ENCODE measurements around the gene KCTD20. TPM values are rescaled to one million over a fixed set of nuclear protein-coding genes. Genes with fewer than 3 reads are reported as not detected.

KCTD20 gene
- total RNA-seq, 1 donor from 2014 or later, result 26.3 TPM

DNA sequence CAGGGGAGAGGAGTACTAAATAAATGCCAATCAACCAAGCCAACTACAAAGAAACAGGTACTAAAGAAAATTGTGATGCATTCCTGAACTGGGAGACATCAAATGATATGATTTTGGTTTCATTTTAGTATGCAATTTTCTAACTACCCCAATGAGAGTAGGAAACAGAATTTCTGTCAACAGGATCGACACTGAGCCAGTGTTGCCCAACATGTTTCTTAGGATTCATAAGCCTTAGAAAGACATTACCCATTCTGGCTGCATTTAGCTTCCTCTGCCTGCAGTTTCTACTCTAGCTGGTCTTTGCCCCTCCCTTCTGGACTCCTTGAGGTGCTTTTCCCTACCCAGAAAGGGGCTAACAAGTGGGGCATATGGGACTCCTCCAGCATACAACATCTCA is 49.8 kb downstream of the KCTD20 start:
- Mint-ChIP-seq H3K27me3 (no peaks in the 10 kb centered on the region), H3K4me3 (ENCODE audit: low read depth) (no peak overlapping the region), H3K27ac (no peak overlapping the region), H3K9me3 (ENCODE audit: low read depth) (no peaks in the 10 kb centered on the region), H3K36me3 (ENCODE audit: insufficient read depth) (peaks cover 35% of the 10 kb centered on the region), H3K4me1 (ENCODE audit: low read depth) (peaks cover 9% of the 10 kb centered on the region)
- DNase-seq (ENCODE audit: low spot score, unreplicated experiment), result no peak
- TF ChIP-seq, protein P1, sequence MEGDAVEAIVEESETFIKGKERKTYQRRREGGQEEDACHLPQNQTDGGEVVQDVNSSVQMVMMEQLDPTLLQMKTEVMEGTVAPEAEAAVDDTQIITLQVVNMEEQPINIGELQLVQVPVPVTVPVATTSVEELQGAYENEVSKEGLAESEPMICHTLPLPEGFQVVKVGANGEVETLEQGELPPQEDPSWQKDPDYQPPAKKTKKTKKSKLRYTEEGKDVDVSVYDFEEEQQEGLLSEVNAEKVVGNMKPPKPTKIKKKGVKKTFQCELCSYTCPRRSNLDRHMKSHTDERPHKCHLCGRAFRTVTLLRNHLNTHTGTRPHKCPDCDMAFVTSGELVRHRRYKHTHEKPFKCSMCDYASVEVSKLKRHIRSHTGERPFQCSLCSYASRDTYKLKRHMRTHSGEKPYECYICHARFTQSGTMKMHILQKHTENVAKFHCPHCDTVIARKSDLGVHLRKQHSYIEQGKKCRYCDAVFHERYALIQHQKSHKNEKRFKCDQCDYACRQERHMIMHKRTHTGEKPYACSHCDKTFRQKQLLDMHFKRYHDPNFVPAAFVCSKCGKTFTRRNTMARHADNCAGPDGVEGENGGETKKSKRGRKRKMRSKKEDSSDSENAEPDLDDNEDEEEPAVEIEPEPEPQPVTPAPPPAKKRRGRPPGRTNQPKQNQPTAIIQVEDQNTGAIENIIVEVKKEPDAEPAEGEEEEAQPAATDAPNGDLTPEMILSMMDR (IDR thresholded peaks at IDR 0.05; ENCODE audit: unreplicated experiment), result no peak

DNA sequence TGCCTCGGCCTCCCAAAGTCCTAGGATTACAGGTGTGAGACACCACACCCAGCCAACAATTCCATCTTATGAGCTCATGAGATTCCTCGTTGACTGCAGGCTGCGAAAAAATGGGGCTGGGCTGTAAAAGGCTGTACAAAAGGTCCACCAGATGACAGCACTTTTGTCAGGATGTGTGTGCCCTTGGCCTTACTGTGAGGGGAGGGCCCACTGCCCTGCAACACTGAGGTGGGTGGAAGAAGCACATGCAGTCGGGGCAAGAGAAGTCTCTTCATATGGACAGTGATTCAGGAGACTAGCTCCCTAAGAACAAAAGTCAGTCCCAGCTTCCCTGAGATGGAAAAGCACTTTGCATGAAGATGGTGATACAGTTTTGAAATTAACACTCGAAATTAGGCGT is 50.5 kb downstream of the KCTD20 start:
- TF ChIP-seq, protein P1 (IDR thresholded peaks at IDR 0.05; ENCODE audit: unreplicated experiment), result no peak
- peaks cover 35% of the 10 kb centered on the region for H3K36me3 Mint-ChIP-seq (ENCODE audit: insufficient read depth)
- no peaks in the 10 kb centered on the region for H3K9me3 Mint-ChIP-seq (ENCODE audit: low read depth)
- peak overlapping the region; percentile 25 for H3K27ac Mint-ChIP-seq
- DNase-seq (ENCODE audit: low spot score, unreplicated experiment), result no peak
- no peaks in the 10 kb centered on the region for H3K27me3 Mint-ChIP-seq
- peaks cover 9% of the 10 kb centered on the region for H3K4me1 Mint-ChIP-seq (ENCODE audit: low read depth)
- no peak overlapping the region for H3K4me3 Mint-ChIP-seq (ENCODE audit: low read depth)

DNA sequence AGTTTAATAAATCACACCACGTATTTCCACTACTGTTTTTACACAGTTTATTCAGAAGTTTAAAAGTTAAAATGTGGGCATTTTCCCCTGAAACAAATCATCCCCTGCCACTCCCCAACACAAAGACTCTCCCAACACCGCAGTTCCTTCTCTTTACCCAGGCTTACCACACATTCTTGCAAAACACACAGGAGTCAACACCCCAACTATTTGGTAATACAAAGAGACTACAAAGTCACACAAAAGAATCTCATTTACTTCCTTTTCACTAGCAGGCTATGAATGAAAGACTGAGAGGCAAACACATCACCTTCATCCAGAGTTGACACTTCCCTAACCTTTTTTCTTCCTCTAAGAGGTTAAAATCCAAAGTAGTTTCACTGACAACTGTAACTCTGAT is 51.1 kb downstream of the KCTD20 start:
- no peaks in the 10 kb centered on the region for H3K9me3 Mint-ChIP-seq (ENCODE audit: low read depth)
- peaks cover 35% of the 10 kb centered on the region for H3K36me3 Mint-ChIP-seq (ENCODE audit: insufficient read depth)
- peak overlapping the region; percentile 1 for H3K27ac Mint-ChIP-seq
- TF ChIP-seq, protein P1 (IDR thresholded peaks at IDR 0.05; ENCODE audit: unreplicated experiment), result no peak
- no peaks in the 10 kb centered on the region for H3K27me3 Mint-ChIP-seq
- H3K4me3 Mint-ChIP-seq (ENCODE audit: low read depth), result peak overlapping the region; percentile 1
- H3K4me1 Mint-ChIP-seq (ENCODE audit: low read depth), result peaks cover 9% of the 10 kb centered on the region
- DNase-seq (ENCODE audit: low spot score, unreplicated experiment), result no peak

DNA sequence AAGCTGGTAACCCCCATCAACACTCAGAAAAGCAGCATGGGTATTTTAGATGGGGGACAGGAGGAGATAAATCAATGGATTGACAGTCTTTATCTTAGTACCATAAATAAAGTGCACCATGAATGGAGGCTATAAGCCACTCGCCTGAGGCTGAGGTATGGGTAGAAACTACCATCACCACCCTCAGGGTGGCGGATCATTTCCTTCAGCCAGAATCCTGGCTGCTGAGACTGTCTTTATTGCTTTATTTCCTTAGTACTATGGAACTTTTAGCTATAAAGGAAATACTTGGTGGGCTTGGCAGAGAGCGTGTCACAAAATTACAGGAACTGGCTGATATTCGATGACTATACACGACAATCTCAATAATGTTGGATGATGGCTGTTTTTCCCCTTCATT is 52.3 kb downstream of the KCTD20 start:
- H3K9me3 Mint-ChIP-seq (ENCODE audit: low read depth), result no peaks in the 10 kb centered on the region
- TF ChIP-seq, protein P1 (IDR thresholded peaks at IDR 0.05; ENCODE audit: unreplicated experiment), result no peak
- no peak for DNase-seq (ENCODE audit: low spot score, unreplicated experiment)
- H3K4me3 Mint-ChIP-seq (ENCODE audit: low read depth), result no peak overlapping the region
- peaks cover 35% of the 10 kb centered on the region for H3K36me3 Mint-ChIP-seq (ENCODE audit: insufficient read depth)
- no peak overlapping the region for H3K27ac Mint-ChIP-seq
- H3K4me1 Mint-ChIP-seq (ENCODE audit: low read depth), result peaks cover 9% of the 10 kb centered on the region
- no peaks in the 10 kb centered on the region for H3K27me3 Mint-ChIP-seq

DNA sequence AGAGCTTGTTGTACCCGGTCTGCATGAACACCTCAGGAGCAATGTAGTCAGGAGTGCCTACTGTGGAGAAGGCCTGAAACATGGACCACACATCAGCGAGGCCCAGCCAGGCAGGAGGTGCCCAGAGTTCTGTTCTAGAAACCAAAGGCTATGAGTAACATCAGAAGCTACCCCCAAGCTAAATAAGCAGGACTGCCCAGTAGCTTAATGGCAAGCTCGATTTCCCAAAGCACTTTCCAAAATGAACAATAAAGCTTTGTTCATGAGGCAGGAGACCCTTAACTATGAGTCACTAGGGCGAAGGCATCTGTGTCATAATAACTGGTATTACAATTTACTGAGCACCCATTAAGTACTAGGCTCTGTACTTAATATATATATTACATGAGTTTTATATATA is 57.1 kb downstream of the KCTD20 start:
- TF ChIP-seq, protein P1 (IDR thresholded peaks at IDR 0.05; ENCODE audit: unreplicated experiment), result no peak
- no peak overlapping the region for H3K27ac Mint-ChIP-seq
- H3K4me1 Mint-ChIP-seq (ENCODE audit: low read depth), result no peaks in the 10 kb centered on the region
- peaks cover 27% of the 10 kb centered on the region for H3K36me3 Mint-ChIP-seq (ENCODE audit: insufficient read depth)
- H3K27me3 Mint-ChIP-seq, result no peaks in the 10 kb centered on the region
- no peak for DNase-seq (ENCODE audit: low spot score, unreplicated experiment)
- no peak overlapping the region for H3K4me3 Mint-ChIP-seq (ENCODE audit: low read depth)
- H3K9me3 Mint-ChIP-seq (ENCODE audit: low read depth), result no peaks in the 10 kb centered on the region

Measured in progenitor cell of endocrine pancreas (in vitro differentiated cells).